GM12878 (cell line): Measurements from ENCODE around the gene COL20A1. TPM values are rescaled to one million over a fixed set of nuclear protein-coding genes. Genes with fewer than 3 reads are reported as not detected.

ENCODE experiments used
- ATAC-seq: fragments of 200-7000 bp; cut with Tn5 transposase; 3 replicates; pipeline ENCODE4 v1.9.1; 2020; ENCODE audit warnings: mild to moderate bottlenecking, moderate library complexity
- BruUV-seq: library from RNA; stranded (reverse); fragments of 400-500 nt; replicated peaks from 2 replicates; lab custom pipeline; 2021; lab: Mats Ljungman, UMichigan
- CTCF ChIA-PET: fragments of 300-600 bp; sonication (Branson Sonifier 250); formaldehyde crosslinking; extraction: SDS; loops from one replicate; lab custom pipeline; 2021; ENCODE audit warnings: inconsistent platforms; lab: Yijun Ruan, JAX
- POLR2A ChIA-PET: fragments of 350-600 bp; formaldehyde crosslinking; extraction: SDS; loops from one replicate; lab custom pipeline; 2021; ENCODE audit warnings: inconsistent platforms; lab: Charles Lee
- RAD21 ChIA-PET: fragments of 300-600 bp; sonication (Branson Sonifier 250); formaldehyde crosslinking; loops from one replicate; lab custom pipeline; 2023; ENCODE audit warnings: antibody characterized with exemption; ENCODE audit not compliant: unreplicated experiment; lab: Charles Lee
- SMC1A ChIA-PET: fragments of 300-600 bp; sonication (Branson Sonifier 250); formaldehyde crosslinking; loops from one replicate; lab custom pipeline; 2023; ENCODE audit not compliant: unreplicated experiment, uncharacterized antibody; lab: Charles Lee
- DNase-seq: peaks from one replicate; pipeline ENCODE4 v3.0.0-alpha.2; 2011; ENCODE audit warnings: low read depth, low spot score
- FAIRE-seq: peaks from 3 replicates; lab custom pipeline; 2011; peaks lifted over from hg19 to GRCh38; lab: Jason Lieb, UNC
- H2AFZ ChIP-seq: 2 replicates; pipeline ENCODE4 v1.6.0; 2011; ENCODE audit warnings: low read depth, low read length, control low read depth; ENCODE audit not compliant: control insufficient read depth
- H3K27ac ChIP-seq: 2 replicates; pipeline ENCODE4 v1.5.1; 2011; ENCODE audit warnings: control low read depth; ENCODE audit not compliant: control insufficient read depth, insufficient read depth
- H3K27me3 ChIP-seq, 2 experiments: replicated peaks in 1 of 2; 2 replicates each; pipeline versions ENCODE4 v1.6.0 to v1.6.1; 2011; ENCODE audit warnings: low read length in 1 of 2; ENCODE audit not compliant: control insufficient read depth in 2 of 2, insufficient read depth in 2 of 2
- H3K36me3 ChIP-seq, 2 experiments: 2 replicates each; pipeline ENCODE4 v1.5.1; 2011; ENCODE audit warnings: low read length in 1 of 2; ENCODE audit not compliant: control insufficient read depth in 2 of 2, insufficient read depth in 2 of 2
- H3K4me1 ChIP-seq: 2 replicates; pipeline ENCODE4 v1.6.1; 2011; ENCODE audit warnings: mild to moderate bottlenecking, low read length, moderate library complexity, mixed read lengths; ENCODE audit not compliant: control insufficient read depth, insufficient read depth
- H3K4me2 ChIP-seq: 2 replicates; pipeline ENCODE4 v1.6.0; 2011; ENCODE audit warnings: control low read depth; ENCODE audit not compliant: control insufficient read depth, insufficient read depth
- H3K4me3 ChIP-seq: fragments of 200-600 bp; sonication (generic); 2 replicates; pipeline ENCODE4 v1.5.1; 2016
- H3K79me2 ChIP-seq: 2 replicates; pipeline ENCODE4 v1.6.0; 2011; ENCODE audit warnings: low read length; ENCODE audit not compliant: control insufficient read depth, insufficient read depth
- H3K9ac ChIP-seq: 2 replicates; pipeline ENCODE4 v1.8.0; 2011; ENCODE audit warnings: low read length, control low read depth, mixed read lengths; ENCODE audit not compliant: control insufficient read depth, insufficient read depth
- H3K9me3 ChIP-seq: replicated peaks from 3 replicates; pipeline ENCODE4 v1.5.1; 2011; ENCODE audit warnings: mild to moderate bottlenecking, low read length; ENCODE audit not compliant: control insufficient read depth, insufficient read depth
- H4K20me1 ChIP-seq: 2 replicates; pipeline ENCODE4 v1.6.0; 2011; ENCODE audit not compliant: control insufficient read depth, insufficient read depth
- GATAD2B ChIP-seq: fragments of 450-650 bp; conservative IDR thresholded peaks from 2 replicates; pipeline ENCODE4 v1.6.1; 2017; ENCODE audit warnings: low read depth, mild to moderate bottlenecking, moderate library complexity
- MTA2 ChIP-seq: fragments of 450-650 bp; IDR thresholded peaks from 2 replicates; pipeline ENCODE4 v1.6.1; 2016; ENCODE audit warnings: low read depth, mild to moderate bottlenecking, moderate library complexity
- NR2C1 ChIP-seq: fragments of 450-650 bp; IDR thresholded peaks from 2 replicates; pipeline ENCODE4 v1.6.1; 2017; ENCODE audit warnings: antibody characterized with exemption, mild to moderate bottlenecking, moderate library complexity
- POLR2A ChIP-seq: IDR thresholded peaks from 2 replicates; pipeline ENCODE4 v1.6.1; 2011; ENCODE audit warnings: low read depth, mild to moderate bottlenecking, low read length
- WRNIP1 ChIP-seq: IDR thresholded peaks from 2 replicates; pipeline ENCODE4 v1.6.1; 2011; ENCODE audit warnings: low read depth, low read length, improper control_type of control experiment, borderline replicate concordance
- YBX1 ChIP-seq: fragments of 450-650 bp; IDR thresholded peaks from 2 replicates; pipeline ENCODE4 v1.6.1; 2016; ENCODE audit warnings: antibody characterized with exemption
- ZZZ3 ChIP-seq: IDR thresholded peaks from 2 replicates; pipeline ENCODE4 v1.6.1; 2011; ENCODE audit warnings: low read depth; ENCODE audit not compliant: control insufficient read depth, insufficient read length
- WGBS: methylation state at CpG from one replicate; pipeline ENCODE4 v1.1.6; 2016; ENCODE audit warnings: low lambda C conversion rate; ENCODE audit not compliant: insufficient replicate concordance, insufficient coverage; ENCODE audit errors: missing lambda C conversion rate; 5-methylcytosine and 5-hydroxymethylcytosine counted together
- in situ Hi-C: fragments of 300-500 bp; cut with MboI; formaldehyde crosslinking; loops from 9 replicates; pipeline ENCODE4 v1.14.3; 2018; ENCODE audit warnings: mixed read lengths
- intact Hi-C: fragments of 100-400 bp; cut with micrococcal nuclease; formaldehyde crosslinking; loops from one replicate; pipeline ENCODE4 v1.14.2; 2022; ENCODE audit not compliant: unreplicated experiment
- polyA plus RNA-seq, 11 experiments: library from polyadenylated mRNA; depleted of rRNA in 4 of 11; unstranded in 6 of 11; stranded (reverse) in 5 of 11; fragments of >200 nt; fragmentation: Nextera tagmentation in 4 of 11; fragmentation: Illumina TruSeq in 1 of 11; extraction: Ambion mirVana in 4 of 11; extraction: Trizol in 1 of 11; gene quantifications; 1 replicate in 1 of 11; 2 replicates in 10 of 11; pipeline versions ENCODE4 v1.2.1 to v1.2.3, GENCODE V29; 2011 to 2016; ENCODE audit warnings: inconsistent platforms in 2 of 11, missing spikeins in 2 of 11, low read depth in 1 of 11
- total RNA-seq, 4 experiments: library from RNA; depleted of rRNA in 3 of 4; stranded (reverse); fragments of >200 nt in 3 of 4; fragmentation: Illumina TruSeq in 1 of 4; extraction: Trizol in 1 of 4; gene quantifications; 2 replicates each; pipeline versions ENCODE4 v1.2.1 to v1.2.3, GENCODE V29; 2013 to 2021
- TF ChIP-seq, protein P1 (sequence below): IDR thresholded peaks from 2 replicates; pipeline ENCODE4 v1.6.1; 2011; ENCODE audit warnings: mild to moderate bottlenecking, low read depth, low read length, moderate library complexity; ENCODE audit not compliant: insufficient replicate concordance

The COL20A1 gene
- total and polyA plus RNA-seq, 10 of the 15 experiments (the other 5 are each of a cell fraction or from before 2014, with no cell fraction given), result not detected

DNA sequence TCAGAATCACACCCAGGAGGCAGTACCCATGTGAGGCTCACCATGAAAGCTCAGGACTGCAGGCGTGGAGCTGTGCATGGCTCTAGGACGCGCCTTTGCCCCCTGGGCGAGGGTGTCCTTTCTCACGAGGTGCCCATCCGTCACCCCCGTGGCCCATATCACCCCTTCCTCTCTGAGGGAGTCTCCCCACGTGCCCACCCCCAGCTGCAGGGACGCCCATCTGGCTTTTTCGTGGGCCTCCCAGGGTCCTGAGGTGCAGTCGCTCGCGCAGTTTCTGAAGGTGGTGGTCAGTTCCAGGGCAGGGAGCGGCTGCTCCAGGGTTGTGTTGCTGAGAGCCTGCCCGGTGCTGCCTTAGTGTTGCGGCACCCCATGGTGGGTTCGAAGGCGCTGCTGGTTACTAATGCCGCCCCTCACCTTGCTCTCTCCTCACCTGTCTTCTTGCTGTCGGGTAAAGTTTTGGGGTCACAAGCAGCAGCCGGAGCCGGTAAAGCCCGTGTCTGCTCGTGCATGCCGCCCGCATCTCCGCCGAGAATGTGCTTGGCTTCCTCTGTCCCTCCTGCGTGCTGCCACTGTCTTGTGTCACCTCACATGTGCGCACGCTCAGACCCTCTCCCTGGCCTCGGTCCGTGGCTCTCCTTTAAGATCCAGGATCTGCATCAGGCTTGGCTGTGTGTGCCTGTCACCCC lies 9.4 kb upstream of the COL20A1 start:
- DNase-seq, result no peak
- H4K20me1 ChIP-seq, result no peaks in the 10 kb centered on the region
- no peak for ATAC-seq
- H3K4me1 ChIP-seq, result no peaks in the 10 kb centered on the region
- intact Hi-C loops (no loop called here), in situ Hi-C loops (no loop called here)
- H3K4me2 ChIP-seq, result no peak overlapping the region
- RAD21 ChIA-PET, result no interaction called here
- FAIRE-seq, result no peak
- SMC1A ChIA-PET, result no interaction called here
- POLR2A ChIA-PET, result no interaction called here
- H3K27ac ChIP-seq, result no peak overlapping the region
- no peak overlapping the region for H2AFZ ChIP-seq
- H3K4me3 ChIP-seq, result no peak overlapping the region
- TF ChIP-seq YBX1 (no peak), ZZZ3 (no peak), POLR2A (peak; percentile 11; the same call in 1 of the 2 replicates), WRNIP1 (no peak), MTA2 (no peak), GATAD2B (no peak), NR2C1 (no peak)
- TF ChIP-seq, protein P1, sequence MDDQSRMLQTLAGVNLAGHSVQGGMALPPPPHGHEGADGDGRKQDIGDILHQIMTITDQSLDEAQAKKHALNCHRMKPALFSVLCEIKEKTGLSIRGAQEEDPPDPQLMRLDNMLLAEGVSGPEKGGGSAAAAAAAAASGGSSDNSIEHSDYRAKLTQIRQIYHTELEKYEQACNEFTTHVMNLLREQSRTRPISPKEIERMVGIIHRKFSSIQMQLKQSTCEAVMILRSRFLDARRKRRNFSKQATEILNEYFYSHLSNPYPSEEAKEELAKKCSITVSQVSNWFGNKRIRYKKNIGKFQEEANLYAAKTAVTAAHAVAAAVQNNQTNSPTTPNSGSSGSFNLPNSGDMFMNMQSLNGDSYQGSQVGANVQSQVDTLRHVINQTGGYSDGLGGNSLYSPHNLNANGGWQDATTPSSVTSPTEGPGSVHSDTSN, result no peak
- CTCF ChIA-PET, result no interaction called here
- peaks cover 9 to 15% of the 10 kb centered on the region in 2 experiments for H3K36me3 ChIP-seq
- no peaks in the 10 kb centered on the region for H3K79me2 ChIP-seq
- BruUV-seq, result no TSS peak
- H3K27me3 ChIP-seq, result no peaks in the 10 kb centered on the region
- H3K9ac ChIP-seq, result no peak overlapping the region
- H3K9me3 ChIP-seq, result no peaks in the 10 kb centered on the region
- WGBS, result 79% methylated on average over 31 of the region's 33 CpGs
